Muscle layer of duodenum (tissue), 2 donors: ENCODE results near the gene HACD3.

Experiments used
- H3K27ac ChIP-seq: one replicate; pipeline ENCODE4 v1.7.0; 2013; ENCODE audit warnings: mild to moderate bottlenecking, low read length
- H3K27me3 ChIP-seq: one replicate; pipeline ENCODE4 v1.7.0; 2013; ENCODE audit warnings: low read depth, mild to moderate bottlenecking, control low read depth, low read length
- H3K36me3 ChIP-seq, 2 donors: one replicate each; pipeline ENCODE4 v1.7.0; 2013; ENCODE audit warnings: low read length in 2 of 2, control low read depth in 1 of 2, mild to moderate bottlenecking in 1 of 2; ENCODE audit not compliant: insufficient read depth in 2 of 2, control insufficient read depth in 1 of 2
- H3K4me1 ChIP-seq, 2 donors: one replicate each; pipeline ENCODE4 v1.7.0; 2013; ENCODE audit warnings: low read length in 2 of 2, mild to moderate bottlenecking in 2 of 2, control low read depth in 1 of 2, moderate library complexity in 1 of 2; ENCODE audit not compliant: insufficient read depth in 2 of 2, control insufficient read depth in 1 of 2
- H3K4me3 ChIP-seq, 2 donors: one replicate each; pipeline ENCODE4 v1.7.0; 2013; ENCODE audit warnings: low read length in 2 of 2, low read depth in 1 of 2, mild to moderate bottlenecking in 1 of 2
- H3K9me3 ChIP-seq, 2 donors: one replicate each; pipeline ENCODE4 v1.7.0; 2013; ENCODE audit warnings: low read length in 2 of 2, control low read depth in 1 of 2, mild to moderate bottlenecking in 1 of 2; ENCODE audit not compliant: control insufficient read depth in 1 of 2
- donor health status: healthy.

HACD3 gene

DNA sequence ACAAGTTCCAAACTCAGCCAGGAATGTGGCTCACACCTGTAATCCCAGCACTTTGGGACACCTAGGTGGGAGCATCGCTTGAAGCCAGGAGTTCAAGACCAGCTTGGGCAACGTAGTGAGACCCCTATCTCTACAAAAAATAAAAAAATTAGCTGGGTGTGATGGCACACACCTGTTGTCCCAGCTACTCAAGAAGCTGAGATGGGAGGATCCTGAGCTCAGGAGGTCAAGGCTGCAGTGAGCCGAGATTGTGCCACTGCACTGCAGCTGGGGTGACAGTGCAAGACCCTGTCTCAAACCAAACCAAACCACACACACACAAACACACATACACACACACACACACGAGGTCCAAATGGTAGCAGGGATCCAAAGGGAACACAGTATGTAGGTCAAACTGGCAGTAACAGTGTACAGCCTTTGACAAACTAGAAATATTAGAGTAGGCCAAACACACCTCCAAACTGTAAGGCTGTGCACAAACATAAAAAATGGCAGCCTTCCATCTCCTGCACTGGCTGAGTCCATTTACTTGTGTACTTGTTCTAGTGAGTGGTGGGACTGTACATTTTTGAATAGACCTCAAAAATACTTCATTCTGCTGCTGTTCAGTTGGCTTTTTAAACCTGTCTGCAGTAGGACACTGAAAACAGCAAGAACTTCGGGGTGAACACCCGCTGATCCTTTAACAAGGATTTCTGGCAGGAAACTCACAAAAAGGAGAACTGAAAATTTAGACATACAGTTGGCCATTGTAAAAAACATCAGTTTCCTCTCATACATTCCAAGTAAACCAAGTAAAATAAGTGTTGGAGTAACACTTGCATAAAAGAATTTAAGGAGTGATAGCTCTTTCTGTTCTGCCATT lies 47.1 kb downstream of the HACD3 start:
- Histone ChIP-seq H3K9me3 (no peaks in the 10 kb centered on the region), H3K4me1 (no peaks in the 10 kb centered on the region), H3K36me3 (peaks cover 34 to 43% of the 10 kb centered on the region in 2 donors), H3K27me3 (no peaks in the 10 kb centered on the region), H3K4me3 (no peak overlapping the region), H3K27ac (no peak overlapping the region)

- H3K27ac ChIP-seq: no peak overlapping the region
- no peaks in the 10 kb centered on the region for H3K4me1 ChIP-seq
- H3K27me3 ChIP-seq: no peaks in the 10 kb centered on the region
- no peak overlapping the region for H3K4me3 ChIP-seq
- peaks cover 34 to 49% of the 10 kb centered on the region in 2 donors for H3K36me3 ChIP-seq
- no peaks in the 10 kb centered on the region for H3K9me3 ChIP-seq
Observed at GRCh38 chr15:65578904-65579728, 48.9 kb downstream of the HACD3 start.

- Histone ChIP-seq H3K4me3 (no peak overlapping the region), H3K36me3 (peaks cover 38 to 54% of the 10 kb centered on the region in 2 donors), H3K27ac (no peak overlapping the region)
Observed at GRCh38 chr15:65579762-65580161, 49.5 kb downstream of the HACD3 start.

DNA sequence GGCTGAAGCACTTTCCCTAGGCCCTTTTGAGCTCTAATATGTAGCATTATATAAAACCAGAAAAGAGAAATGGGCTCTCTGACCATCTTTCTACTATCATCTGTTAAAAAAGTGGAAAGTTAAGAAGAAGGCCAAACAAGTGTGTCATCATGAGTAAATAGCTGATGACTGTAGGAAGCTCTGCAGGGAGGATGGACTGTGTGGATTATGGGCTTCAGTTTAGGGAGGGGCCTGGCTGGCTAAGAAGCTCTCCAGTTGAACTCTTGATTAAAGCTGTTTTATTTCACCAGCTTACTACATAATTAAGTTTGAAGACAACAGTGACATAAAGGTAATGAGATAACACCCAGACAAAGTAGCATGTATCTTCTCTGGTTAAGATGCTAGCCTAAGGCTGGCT lies 50.0 kb downstream of the HACD3 start:
- H3K36me3 ChIP-seq: peaks cover 38 to 55% of the 10 kb centered on the region in 2 donors
- no peak overlapping the region for H3K4me3 ChIP-seq
- no peak overlapping the region for H3K27ac ChIP-seq
- H3K4me1 ChIP-seq: no peaks in the 10 kb centered on the region
- no peaks in the 10 kb centered on the region for H3K27me3 ChIP-seq
- H3K9me3 ChIP-seq: no peaks in the 10 kb centered on the region

More at GRCh38 chr15:65579762-65580161, 49.5 kb downstream of the HACD3 start:
- H3K27me3 ChIP-seq: no peaks in the 10 kb centered on the region
- H3K4me1 ChIP-seq: no peaks in the 10 kb centered on the region
- no peaks in the 10 kb centered on the region for H3K9me3 ChIP-seq

- H3K4me1 ChIP-seq: no peaks in the 10 kb centered on the region
- H3K27me3 ChIP-seq: no peaks in the 10 kb centered on the region
- H3K4me3 ChIP-seq: no peak overlapping the region
- H3K9me3 ChIP-seq: no peaks in the 10 kb centered on the region
- peaks cover 33 to 60% of the 10 kb centered on the region in 2 donors for H3K36me3 ChIP-seq
- no peak overlapping the region for H3K27ac ChIP-seq
Observed at GRCh38 chr15:65583701-65584100, 53.4 kb downstream of the HACD3 start.

GRCh38 chr15:65584241-65584640 lies 54.0 kb downstream of the HACD3 start:
- H3K4me3 ChIP-seq: no peak overlapping the region
- H3K27me3 ChIP-seq: no peaks in the 10 kb centered on the region
- no peak overlapping the region for H3K27ac ChIP-seq
- H3K36me3 ChIP-seq: peaks cover 29 to 59% of the 10 kb centered on the region in 2 donors
- no peaks in the 10 kb centered on the region for H3K4me1 ChIP-seq
- no peaks in the 10 kb centered on the region for H3K9me3 ChIP-seq

- Histone ChIP-seq H3K36me3 (peaks cover 36 to 55% of the 10 kb centered on the region in 2 donors), H3K27ac (no peak overlapping the region), H3K27me3 (no peaks in the 10 kb centered on the region), H3K9me3 (no peaks in the 10 kb centered on the region), H3K4me3 (no peak overlapping the region), H3K4me1 (no peaks in the 10 kb centered on the region)
Observed at GRCh38 chr15:65587094-65587493, 56.8 kb downstream of the HACD3 start.

GRCh38 chr15:65595960-65596359 lies 65.7 kb downstream of the HACD3 start:
- no peaks in the 10 kb centered on the region for H3K4me1 ChIP-seq
- H3K4me3 ChIP-seq: no peak overlapping the region
- no peak overlapping the region for H3K27ac ChIP-seq
- H3K27me3 ChIP-seq: no peaks in the 10 kb centered on the region
- no peaks in the 10 kb centered on the region for H3K9me3 ChIP-seq
- H3K36me3 ChIP-seq: peaks cover 67 to 74% of the 10 kb centered on the region in 2 donors

DNA sequence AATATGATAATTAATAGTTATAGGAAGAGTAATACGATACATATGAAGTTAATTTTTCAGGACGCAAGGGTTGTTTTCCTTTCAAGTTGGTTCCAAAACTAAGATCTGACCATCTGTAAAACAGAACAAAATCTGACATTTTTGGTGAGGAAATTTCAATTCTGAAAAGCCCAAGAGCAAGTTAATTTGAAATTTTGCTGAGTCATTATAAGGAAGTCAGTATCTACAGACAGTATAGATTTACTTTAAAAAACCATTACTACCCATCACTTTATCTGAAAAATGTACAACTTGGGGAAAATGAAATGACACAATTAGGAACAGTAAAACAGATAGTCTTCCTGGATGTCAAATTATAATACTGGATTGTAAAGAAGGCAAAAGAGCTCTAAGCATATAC lies 68.2 kb downstream of the HACD3 start:
- peaks cover 44 to 66% of the 10 kb centered on the region in 2 donors for H3K36me3 ChIP-seq
- H3K27me3 ChIP-seq: no peaks in the 10 kb centered on the region
- no peak overlapping the region for H3K4me3 ChIP-seq
- no peaks in the 10 kb centered on the region for H3K4me1 ChIP-seq
- H3K9me3 ChIP-seq: no peaks in the 10 kb centered on the region
- no peak overlapping the region for H3K27ac ChIP-seq

- no peak overlapping the region for H3K4me3 ChIP-seq
- H3K27me3 ChIP-seq: no peaks in the 10 kb centered on the region
- H3K27ac ChIP-seq: no peak overlapping the region
- H3K4me1 ChIP-seq: no peaks in the 10 kb centered on the region
- no peaks in the 10 kb centered on the region for H3K9me3 ChIP-seq
- H3K36me3 ChIP-seq: peaks cover 45 to 75% of the 10 kb centered on the region in 2 donors
Observed at GRCh38 chr15:65599677-65600076, 69.4 kb downstream of the HACD3 start.

- H3K27me3 ChIP-seq: no peaks in the 10 kb centered on the region
- H3K9me3 ChIP-seq: no peaks in the 10 kb centered on the region
- no peak overlapping the region for H3K4me3 ChIP-seq
- no peaks in the 10 kb centered on the region for H3K4me1 ChIP-seq
- no peak overlapping the region for H3K27ac ChIP-seq
- H3K36me3 ChIP-seq: peaks cover 29 to 55% of the 10 kb centered on the region in 2 donors
Observed at GRCh38 chr15:65603134-65603533, 72.9 kb downstream of the HACD3 start.
